ENCODE results near the gene DGKQ.

The DGKQ gene

DNA sequence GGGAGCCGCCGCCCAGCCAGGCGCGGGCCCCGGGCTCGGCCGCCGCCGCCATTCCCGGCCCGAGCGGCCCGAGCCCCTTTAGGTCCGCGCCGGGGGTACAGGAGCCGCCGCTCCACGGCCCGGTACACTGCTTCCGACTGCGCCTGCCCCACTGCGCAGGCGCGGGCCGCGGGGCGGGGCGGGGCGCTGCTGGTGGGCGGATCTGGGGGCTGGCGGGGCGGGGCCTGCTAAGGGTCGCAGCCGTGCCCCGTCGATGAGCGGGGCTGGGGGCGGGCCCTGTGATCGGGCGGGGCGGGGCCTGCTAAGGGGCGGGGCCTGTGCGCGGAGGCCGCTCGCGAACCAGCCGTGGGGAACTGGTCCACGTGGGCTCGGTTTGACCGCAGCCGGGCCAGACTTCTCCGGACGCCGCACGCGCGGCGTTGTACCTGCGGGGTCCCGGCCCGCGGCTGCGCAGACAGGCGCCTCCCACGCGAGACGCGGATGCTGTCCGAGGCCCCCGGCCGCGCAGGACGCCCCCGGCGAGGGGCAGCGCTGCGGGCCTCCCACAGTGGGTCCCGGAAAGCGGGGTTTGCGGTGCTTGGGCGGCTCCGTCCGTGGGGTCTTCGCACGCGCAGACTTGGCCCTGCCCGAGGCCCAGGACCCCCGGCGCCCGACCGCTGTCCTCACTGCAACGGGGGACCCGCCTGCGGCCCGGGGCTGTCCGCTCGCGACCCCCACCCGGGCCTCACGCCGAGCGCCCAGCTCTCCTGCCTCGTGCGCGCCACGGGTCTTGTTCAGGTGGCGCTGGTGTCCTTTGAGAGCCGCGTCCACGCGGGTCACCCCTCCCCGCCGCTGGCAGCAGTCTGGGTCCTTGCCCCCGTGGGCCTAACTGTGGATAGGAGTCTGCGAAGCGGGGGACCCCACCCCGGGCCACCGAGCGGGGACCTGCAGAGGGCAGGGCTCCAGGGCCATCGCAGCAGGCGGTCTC, at the start of gene DGKQ:
Gene DGKQ (minus strand): TSS at position 139 of the 967 bp plus-strand sequence. CDS start 87 bp downstream, at position 52.
- DNase-seq = no peak

GRCh38 chr4:1022739-1023066, 49.3 kb upstream of the DGKQ start:
- no peak for DNase-seq

GRCh38 chr4:1022051-1022738, 48.8 kb upstream of the DGKQ start:
- DNase-seq = no peak

- DNase-seq = no peak
These were observed 48.1 kb upstream of the DGKQ start for GRCh38 chr4:1021386-1022050.

DNA sequence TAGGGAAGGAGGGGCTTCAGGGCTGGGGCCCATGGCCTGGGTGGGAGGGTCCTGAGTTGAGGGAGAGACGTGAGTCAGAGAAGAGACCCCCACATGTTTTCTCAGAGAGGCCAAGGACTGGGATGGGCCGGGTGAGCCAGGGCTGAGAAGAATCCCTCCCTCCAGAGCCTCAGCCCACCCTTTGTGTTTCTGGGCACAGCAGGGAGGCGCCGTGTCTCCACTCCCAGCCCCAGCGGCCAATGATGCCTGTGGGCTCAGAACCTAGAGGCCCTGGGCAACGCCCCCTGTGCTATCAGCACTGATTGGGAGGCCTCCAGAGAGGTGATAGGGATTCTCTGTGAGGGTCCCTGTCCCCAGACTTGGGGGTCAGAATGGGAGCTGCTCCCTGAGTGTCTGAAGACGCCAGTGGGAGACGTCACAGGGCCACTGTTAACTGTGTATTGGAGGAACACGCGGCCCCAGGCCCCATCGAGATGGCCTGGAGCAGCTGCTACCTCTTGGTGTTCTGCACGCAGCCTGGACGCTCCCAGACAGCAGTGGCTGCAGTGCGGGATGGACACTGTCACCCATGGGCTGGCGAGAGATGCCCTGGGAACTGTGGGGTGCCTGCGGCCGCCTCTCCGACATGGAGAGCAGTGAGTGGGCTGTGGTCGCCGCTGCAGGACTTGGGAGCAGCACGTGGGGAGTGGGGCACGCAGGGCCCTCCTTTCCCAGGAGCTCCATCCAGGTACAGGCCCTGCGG, 46.5 kb upstream of the DGKQ start:
- no peak for DNase-seq

DNA sequence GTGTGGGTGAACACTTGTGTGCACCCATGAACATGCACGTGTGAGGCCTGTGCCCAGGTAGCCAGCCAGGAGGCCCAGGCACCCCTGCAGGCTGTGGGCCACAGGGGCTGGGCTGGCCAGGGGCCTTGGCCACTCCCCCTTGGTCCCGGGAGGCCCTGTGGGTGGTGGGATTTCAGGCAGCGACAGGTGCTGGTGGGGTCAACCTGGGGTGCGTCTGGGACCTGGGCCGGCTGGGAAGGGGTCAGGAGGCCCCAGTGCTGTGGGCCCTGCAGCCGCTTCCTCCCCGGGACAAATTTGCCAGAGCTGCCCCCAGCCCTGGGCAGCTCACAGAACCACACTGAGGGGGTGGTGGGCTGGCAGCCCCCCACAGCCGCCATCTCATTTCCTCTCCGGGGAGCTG, 46.0 kb upstream of the DGKQ start:
- DNase-seq = no peak

DNA sequence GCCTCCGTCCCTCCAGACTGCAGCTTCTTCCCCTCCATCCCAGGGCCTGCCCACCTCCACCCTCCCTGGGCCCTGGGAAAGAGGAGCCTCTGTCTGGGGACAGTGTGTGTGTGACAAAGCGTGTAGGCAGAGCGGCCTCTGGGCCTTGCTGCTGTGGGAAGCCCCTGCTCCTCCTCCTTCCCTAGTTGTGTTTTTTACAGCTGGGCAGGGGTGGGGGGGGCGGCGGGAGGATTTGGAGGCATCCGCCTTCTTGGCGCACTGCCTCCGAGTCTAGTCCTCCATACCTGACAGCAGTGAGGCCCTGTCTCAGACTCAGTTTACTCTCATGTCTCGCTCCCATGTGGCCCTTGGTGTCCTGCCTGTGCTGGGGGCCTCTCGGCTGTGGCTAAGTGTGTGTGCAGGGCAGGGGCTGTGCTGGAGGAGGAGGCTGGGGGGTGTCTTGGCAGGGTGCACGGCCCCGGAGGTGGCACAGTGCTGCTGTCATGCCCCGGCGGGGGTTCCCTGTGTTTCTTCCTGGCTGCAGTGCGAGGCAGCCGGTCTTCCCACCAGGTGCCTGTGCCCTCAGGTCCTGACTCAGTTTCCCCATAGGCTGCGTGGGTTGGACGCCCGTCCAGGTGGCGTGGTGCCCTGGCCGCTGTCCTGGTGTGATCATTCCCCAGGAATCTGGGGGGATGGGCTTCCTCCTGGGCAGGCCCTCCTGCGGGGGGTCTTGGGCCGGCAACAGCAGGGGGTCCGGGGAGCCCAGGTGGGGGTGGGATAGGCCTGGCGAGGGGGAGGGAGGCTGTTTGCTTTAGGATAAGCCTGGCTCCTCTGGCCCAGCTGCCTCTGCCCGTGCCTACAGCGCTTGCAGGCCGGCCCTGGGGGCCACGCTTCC, 45.0 kb upstream of the DGKQ start:
- DNase-seq = no peak

DNA sequence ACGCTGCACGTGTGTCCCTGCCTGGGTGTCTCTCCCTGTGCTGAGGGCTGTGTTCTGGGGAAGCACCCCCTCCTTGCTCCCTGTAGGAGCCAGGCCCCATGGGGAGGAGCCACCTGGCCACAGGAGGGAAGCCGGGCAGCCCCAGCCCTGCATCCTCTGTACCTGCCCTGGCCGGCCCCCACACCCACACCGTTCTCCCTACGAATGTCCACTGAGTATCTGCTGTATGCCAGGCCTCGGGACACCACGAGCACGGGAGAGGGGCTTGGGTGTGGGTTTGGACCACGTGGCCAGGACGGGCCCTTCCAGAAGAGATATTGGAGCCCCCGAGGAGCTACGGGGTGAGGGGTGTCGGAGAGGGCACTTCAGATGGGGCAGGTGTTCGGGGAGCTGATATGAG, 44.3 kb upstream of the DGKQ start:
- DNase-seq = no peak

DNA sequence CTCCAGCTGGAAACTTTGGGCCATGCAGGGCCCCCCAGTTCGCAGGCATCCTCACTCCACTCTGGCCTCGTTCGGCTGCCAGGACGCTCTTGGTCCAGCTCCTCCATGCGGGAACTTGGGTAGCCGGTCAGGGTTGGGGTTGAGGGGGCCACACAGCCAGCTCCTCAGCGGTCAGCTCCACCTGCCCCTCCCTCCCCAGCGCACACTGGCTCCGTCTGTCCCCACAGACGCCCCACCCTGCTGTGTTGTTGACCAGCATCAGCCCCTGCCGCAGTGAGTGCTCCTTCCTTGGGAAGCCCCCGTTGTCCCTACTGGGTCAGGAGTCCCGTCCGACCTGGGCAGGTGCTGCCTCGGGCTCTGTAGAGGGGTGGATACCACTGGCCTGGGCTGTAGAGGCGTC, 43.8 kb upstream of the DGKQ start:
- DNase-seq = no peak

- no peak for DNase-seq
These were observed 42.4 kb upstream of the DGKQ start for GRCh38 chr4:1015746-1016145.

- no peak for DNase-seq
These were observed 41.8 kb upstream of the DGKQ start for GRCh38 chr4:1015179-1015578.

DNA sequence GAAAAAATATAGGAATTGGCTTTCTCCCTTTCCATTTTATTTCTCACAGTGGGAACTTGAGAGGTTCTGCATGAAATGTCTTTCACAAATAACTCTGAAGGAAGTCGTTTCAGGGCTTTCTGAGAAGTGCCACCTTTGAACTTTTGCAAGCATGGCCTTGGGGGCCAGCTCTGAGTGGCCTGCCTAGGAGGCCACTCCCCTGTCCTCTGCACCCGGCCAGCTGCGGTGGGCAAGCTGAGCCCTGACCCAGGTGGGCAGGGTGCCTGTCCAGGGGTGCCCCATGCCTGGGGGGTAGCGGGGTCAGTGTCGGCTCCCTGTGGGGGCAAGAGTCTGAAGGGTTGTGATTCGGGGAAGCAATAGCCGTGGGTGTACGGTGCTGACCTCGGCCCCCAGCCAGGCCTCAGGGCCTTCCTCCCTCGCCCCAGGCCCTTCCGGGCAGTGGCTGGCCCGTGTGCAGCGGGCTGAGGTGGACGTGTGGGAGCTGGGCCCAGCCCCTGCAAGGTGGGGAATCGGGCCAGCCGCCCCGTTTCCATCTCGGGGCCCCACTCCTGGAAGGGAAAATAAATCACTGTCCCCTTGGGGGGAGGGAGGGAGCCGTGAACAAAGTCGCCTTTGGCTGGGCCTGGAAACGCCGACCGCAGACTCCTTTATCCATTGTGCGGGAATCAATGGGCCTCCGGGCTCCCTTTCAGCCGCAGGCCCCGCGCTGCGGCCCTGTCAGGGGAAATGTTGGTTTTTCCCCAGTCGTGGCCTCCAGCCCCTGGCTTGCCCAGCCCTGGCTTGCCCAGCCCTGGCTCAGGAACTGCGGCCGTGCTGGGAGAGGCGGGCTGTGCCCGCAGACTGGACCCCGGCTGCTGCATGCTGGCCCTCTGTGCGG, 41.2 kb upstream of the DGKQ start:
- DNase-seq = no peak

DNA sequence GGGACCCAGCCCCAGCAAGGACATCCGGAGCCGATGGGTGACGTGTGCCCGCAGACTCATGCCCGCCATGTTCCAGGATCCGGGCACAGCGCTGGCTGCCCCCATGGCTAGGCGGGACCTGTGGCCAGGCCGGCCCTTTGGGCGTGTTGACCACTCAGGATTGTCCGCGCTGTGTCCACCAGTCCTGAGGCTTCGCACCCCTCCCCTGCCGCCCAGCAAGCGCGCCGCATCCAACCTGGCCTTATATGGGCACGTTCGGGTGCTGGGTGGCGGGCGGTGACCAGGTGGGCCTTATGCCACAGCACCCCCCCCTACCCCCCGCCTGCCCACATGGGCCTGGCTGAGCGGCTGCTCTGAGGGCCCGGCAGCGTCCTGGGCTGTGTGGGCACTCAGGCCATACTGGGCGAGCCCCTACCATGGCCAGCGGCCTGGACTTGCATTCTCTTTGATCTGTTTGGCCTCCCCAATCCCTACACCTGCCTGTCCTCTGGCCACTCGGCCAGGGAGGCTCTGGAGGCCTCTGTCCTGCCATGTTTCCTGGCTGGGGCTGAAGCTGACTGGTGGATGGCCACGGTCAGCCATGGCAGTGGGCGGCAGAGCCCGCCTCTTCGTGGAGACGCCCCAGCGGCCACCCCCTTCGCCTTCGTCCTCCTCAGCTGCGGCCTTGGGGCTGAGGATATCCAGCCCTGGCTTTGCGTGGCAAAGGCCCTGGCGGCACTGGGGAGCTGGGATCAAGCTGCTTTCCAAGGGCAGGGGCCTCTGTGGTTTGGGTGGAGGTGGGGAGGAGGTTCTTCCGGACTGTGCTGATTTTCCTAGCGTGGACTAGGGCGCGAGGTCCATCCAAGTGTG, 40.1 kb upstream of the DGKQ start:
- no peak for DNase-seq

GRCh38 chr4:1012034-1012739, 38.8 kb upstream of the DGKQ start:
- DNase-seq = peak; percentile 1

DNA sequence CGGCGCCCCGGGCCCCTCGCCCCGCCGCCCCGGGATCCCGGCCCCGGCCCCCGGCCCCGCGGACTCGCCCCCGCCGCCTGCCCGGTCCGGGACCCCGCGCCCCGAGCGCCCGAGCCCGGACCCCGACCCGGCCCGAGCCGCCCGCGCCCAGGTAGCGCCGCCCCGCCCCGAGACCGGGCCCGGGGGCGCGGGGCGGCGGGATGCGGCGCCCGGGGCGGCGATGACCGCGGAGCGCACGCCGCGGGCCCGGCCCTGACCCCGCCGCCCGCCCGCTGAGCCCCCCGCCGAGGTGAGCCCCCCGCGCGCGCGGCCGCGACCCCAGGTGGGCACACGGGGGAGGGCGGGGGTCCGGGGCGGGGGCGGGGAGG, 38.3 kb upstream of the DGKQ start:
- no peak for DNase-seq

GRCh38 chr4:1011022-1011665, 37.8 kb upstream of the DGKQ start, which contains the start of gene FGFRL1:
FGFRL1 (plus strand) TSS chr4:1011626; CDS start chr4:1012486, 860 bp downstream.
- DNase-seq = no peak

DNA sequence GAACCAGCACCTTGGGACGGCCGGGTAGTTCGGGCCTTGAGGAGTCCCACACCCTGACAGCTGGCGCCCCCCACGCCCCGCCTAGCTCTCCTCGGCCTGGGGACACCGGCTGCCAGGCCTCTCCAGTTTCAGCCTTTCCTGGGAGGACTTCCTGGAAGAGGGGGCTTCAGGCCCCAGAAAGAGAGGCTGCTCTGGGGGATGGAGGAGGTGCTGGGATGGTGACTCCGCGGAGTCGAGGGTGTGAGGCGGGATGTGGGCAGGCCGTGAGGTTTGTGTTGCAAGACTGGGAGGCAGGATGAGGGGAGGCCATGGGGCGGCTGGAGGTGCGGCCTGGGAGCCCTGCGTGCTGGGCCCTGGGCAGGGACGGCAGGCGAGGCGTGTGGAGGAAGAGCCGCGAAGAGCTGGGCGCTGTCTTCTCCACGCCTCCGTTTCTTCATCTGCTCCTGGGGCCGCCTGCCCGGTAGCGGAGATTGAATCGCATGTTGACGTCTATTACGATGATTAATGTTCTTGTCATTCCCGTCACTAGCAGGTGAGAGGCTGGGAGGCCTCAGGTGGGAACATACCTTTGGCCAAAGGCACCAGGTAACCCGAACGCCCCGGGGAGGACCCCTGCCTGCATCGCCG, 37.1 kb upstream of the DGKQ start:
- no peak for DNase-seq
